ENCODE data around the gene HSD3B1.
"Not testable (repeated sequence)": the region's sequence is repeated elsewhere in the genome, so short reads cannot be mapped to it uniquely, and the experiment has no call there.

GRCh38 chr1:119560402-119560801 lies 53.4 kb downstream of the HSD3B1 start:
- TF ChIP-seq, protein P1, sequence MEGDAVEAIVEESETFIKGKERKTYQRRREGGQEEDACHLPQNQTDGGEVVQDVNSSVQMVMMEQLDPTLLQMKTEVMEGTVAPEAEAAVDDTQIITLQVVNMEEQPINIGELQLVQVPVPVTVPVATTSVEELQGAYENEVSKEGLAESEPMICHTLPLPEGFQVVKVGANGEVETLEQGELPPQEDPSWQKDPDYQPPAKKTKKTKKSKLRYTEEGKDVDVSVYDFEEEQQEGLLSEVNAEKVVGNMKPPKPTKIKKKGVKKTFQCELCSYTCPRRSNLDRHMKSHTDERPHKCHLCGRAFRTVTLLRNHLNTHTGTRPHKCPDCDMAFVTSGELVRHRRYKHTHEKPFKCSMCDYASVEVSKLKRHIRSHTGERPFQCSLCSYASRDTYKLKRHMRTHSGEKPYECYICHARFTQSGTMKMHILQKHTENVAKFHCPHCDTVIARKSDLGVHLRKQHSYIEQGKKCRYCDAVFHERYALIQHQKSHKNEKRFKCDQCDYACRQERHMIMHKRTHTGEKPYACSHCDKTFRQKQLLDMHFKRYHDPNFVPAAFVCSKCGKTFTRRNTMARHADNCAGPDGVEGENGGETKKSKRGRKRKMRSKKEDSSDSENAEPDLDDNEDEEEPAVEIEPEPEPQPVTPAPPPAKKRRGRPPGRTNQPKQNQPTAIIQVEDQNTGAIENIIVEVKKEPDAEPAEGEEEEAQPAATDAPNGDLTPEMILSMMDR (IDR thresholded peaks at IDR 0.05) = not testable (repeated sequence)
- not testable (repeated sequence) for TF ChIP-seq EP300, POLR2A (IDR thresholded peaks at IDR 0.05)

Measured in upper lobe of left lung (tissue), 4 donors.